Measurements from ENCODE around the gene FXN. TPM values are rescaled to one million over a fixed set of nuclear protein-coding genes. Genes with fewer than 3 reads are reported as not detected.
"Not testable (repeated sequence)": the region's sequence is repeated elsewhere in the genome, so short reads cannot be mapped to it uniquely, and the experiment has no call there.

Gene FXN
- total RNA-seq, 4 donors from 2014 or later: 4.2 to 15.2 (median 9.6) TPM

GRCh38 chr9:69104830-69105527 lies 69.4 kb downstream of the FXN start:
- Histone ChIP-seq H3K4me3 (no peak overlapping the region), H3K9me3 (no peaks in the 10 kb centered on the region), H3K27ac (replicated peaks in 1 of 4) (no peak overlapping the region), H3K27me3 (no peaks in the 10 kb centered on the region), H3K4me1 (no peaks in the 10 kb centered on the region), H3K36me3 (no peaks in the 10 kb centered on the region)
- 62% methylated on average over 2 of the region's 2 CpGs for WGBS
- TF ChIP-seq POLR2A (IDR thresholded peaks at IDR 0.05; ENCODE audit: low read depth) (no peak), EP300 (IDR thresholded peaks at IDR 0.05) (no peak), POLR2AphosphoS5 (IDR thresholded peaks at IDR 0.05) (no peak), CTCF (IDR thresholded peaks at IDR 0.05) (no peak)
- intact Hi-C loops (cut with DNase I): no loop called here
- DNase-seq (ENCODE audit: extremely low spot score): no peak

DNA sequence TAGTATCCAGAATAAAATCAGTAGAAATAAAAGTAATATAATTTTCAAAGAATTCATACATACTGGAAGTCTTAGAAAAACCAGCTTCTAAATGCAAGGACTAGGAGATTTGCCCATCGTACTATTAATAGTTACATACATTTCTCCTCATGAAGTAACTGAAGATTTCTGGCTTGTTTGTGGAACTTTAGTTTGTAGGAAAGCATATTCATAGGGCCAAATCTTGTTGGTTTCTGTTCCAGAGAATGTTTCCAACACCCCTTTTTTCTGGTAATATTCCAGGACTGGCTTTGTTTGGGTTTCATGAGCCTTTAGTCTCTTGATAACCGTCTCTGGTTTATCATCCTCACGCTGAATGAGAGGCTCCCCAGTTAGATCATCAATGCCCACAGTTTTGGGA lies 72.2 kb downstream of the FXN start:
- H3K4me3 ChIP-seq: no peak overlapping the region
- no peaks in the 10 kb centered on the region for H3K27me3 ChIP-seq
- H3K4me1 ChIP-seq: no peaks in the 10 kb centered on the region
- no peak overlapping the region for H3K27ac ChIP-seq (replicated peaks in 1 of 4)
- H3K36me3 ChIP-seq: no peaks in the 10 kb centered on the region
- intact Hi-C loops (cut with DNase I): no loop called here
- H3K9me3 ChIP-seq: no peaks in the 10 kb centered on the region
- 60% methylated on average over 3 of the region's 3 CpGs for WGBS
- no peak for TF ChIP-seq POLR2AphosphoS5 (IDR thresholded peaks at IDR 0.05)
- no peak for TF ChIP-seq EP300 (IDR thresholded peaks at IDR 0.05)
- no peak for TF ChIP-seq POLR2A (IDR thresholded peaks at IDR 0.05; ENCODE audit: low read depth)
- no peak for TF ChIP-seq CTCF (IDR thresholded peaks at IDR 0.05)
- no peak for DNase-seq (ENCODE audit: extremely low spot score)

GRCh38 chr9:69108706-69109105 lies 73.2 kb downstream of the FXN start:
- H3K27ac ChIP-seq (replicated peaks in 1 of 4); H3K27me3 ChIP-seq; intact Hi-C loops (cut with DNase I); H3K9me3 ChIP-seq; H3K4me1 ChIP-seq; H3K4me3 ChIP-seq; H3K36me3 ChIP-seq; DNase-seq (ENCODE audit: extremely low spot score): not testable (repeated sequence)
- 95% methylated on average over 14 of the region's 14 CpGs for WGBS

GRCh38 chr9:69109152-69109551 lies 73.6 kb downstream of the FXN start:
- no peak overlapping the region for H3K27ac ChIP-seq (replicated peaks in 1 of 4)
- WGBS: 76% methylated on average over 4 of the region's 4 CpGs
- intact Hi-C loops (cut with DNase I): no loop called here

DNA sequence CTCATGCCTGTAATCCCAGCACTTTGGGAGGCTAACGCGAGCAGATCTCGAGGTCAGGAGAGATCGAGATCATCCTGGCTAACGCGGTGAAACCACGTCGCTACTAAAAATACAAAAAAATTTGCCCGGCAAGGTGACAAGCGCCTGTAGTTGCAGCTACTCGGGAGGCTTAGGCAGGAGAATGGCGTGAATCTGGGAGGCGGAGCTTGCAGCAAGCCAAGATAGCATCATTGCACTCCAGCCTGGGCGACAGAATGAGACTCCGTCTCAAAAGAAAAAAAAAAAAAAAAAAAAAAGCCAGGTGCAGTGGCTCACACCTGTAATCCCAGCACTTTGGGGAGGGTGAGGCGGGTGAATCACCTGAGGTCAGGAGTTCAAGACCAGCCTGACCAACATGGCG lies 77.1 kb downstream of the FXN start:
- H3K9me3 ChIP-seq; H3K4me1 ChIP-seq; DNase-seq (ENCODE audit: extremely low spot score); H3K4me3 ChIP-seq; intact Hi-C loops (cut with DNase I); H3K36me3 ChIP-seq; H3K27me3 ChIP-seq; H3K27ac ChIP-seq (replicated peaks in 1 of 4): not testable (repeated sequence)
- WGBS: 96% methylated on average over 17 of the region's 17 CpGs

More at GRCh38 chr9:69109152-69109551, 73.6 kb downstream of the FXN start:
- no peak for TF ChIP-seq POLR2AphosphoS5 (IDR thresholded peaks at IDR 0.05)
- no peak for TF ChIP-seq CTCF (IDR thresholded peaks at IDR 0.05)
- no peak for TF ChIP-seq EP300 (IDR thresholded peaks at IDR 0.05)
- TF ChIP-seq POLR2A (IDR thresholded peaks at IDR 0.05; ENCODE audit: low read depth): no peak
- H3K36me3 ChIP-seq: no peaks in the 10 kb centered on the region
- H3K4me3 ChIP-seq: no peak overlapping the region
- no peak for DNase-seq (ENCODE audit: extremely low spot score)
- H3K27me3 ChIP-seq: no peaks in the 10 kb centered on the region
- H3K9me3 ChIP-seq: no peaks in the 10 kb centered on the region
- H3K4me1 ChIP-seq: no peaks in the 10 kb centered on the region

DNA sequence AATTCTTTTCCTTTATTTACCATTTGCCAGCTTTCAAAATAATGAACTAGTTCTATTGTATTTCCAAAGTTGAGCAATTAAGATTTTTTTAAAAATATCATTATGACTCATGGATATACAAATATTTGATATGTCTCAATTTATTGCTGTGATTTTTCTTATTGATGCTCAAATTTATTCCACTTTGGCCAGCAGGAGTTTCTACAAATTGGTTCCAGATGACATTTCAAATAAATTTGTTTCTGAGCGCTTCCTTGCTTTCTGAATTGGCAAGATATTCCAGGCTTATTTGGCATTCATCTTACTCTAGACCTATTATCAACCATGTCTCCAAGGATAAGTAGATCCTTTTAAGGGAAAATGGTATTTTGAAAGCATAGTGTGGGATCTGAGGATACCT lies 80.1 kb downstream of the FXN start:
- Histone ChIP-seq H3K4me1 (peaks cover 0 to 4% (median 2%) of the 10 kb centered on the region in 4 donors), H3K36me3 (no peaks in the 10 kb centered on the region), H3K9me3 (no peaks in the 10 kb centered on the region), H3K4me3 (no peak overlapping the region), H3K27me3 (no peaks in the 10 kb centered on the region), H3K27ac (replicated peaks in 1 of 4) (no peak overlapping the region)
- DNase-seq (ENCODE audit: extremely low spot score): no peak
- 64% methylated on average over 1 of the region's 1 CpG for WGBS
- intact Hi-C loops (cut with DNase I): no loop called here
- TF ChIP-seq EP300 (IDR thresholded peaks at IDR 0.05) (no peak), POLR2AphosphoS5 (IDR thresholded peaks at IDR 0.05) (no peak), CTCF (IDR thresholded peaks at IDR 0.05) (no peak), POLR2A (IDR thresholded peaks at IDR 0.05; ENCODE audit: low read depth) (no peak)
